Neuronal stem cell (in vitro differentiated cells): ENCODE data around the gene RASAL2.
A peak's percentile ranks its signal among the peaks of the same experiment; 100 is the strongest.

Experiments used
- DNase-seq: peaks from one replicate; pipeline ENCODE4 v3.0.0-alpha.2; 2013; ENCODE audit warnings: low spot score
- H2AFZ ChIP-seq: one replicate; pipeline ENCODE4 v1.6.1; 2013; ENCODE audit warnings: mild to moderate bottlenecking, low read length, inconsistent platforms
- H2AK5ac ChIP-seq: 2 replicates; pipeline ENCODE4 v1.6.1; 2013; ENCODE audit warnings: low read depth, mild to moderate bottlenecking, inconsistent platforms, low read length, moderate library complexity, mixed read lengths
- H2BK120ac ChIP-seq: 2 replicates; pipeline ENCODE4 v1.6.1; 2013; ENCODE audit warnings: low read depth, mild to moderate bottlenecking, inconsistent platforms, low read length, moderate library complexity, mixed read lengths
- H2BK12ac ChIP-seq: one replicate; pipeline ENCODE4 v1.6.1; 2013; ENCODE audit warnings: low read length, inconsistent platforms
- H2BK15ac ChIP-seq: 2 replicates; pipeline ENCODE4 v1.6.1; 2013; ENCODE audit warnings: mild to moderate bottlenecking, low read length, inconsistent platforms, mixed read lengths
- H2BK5ac ChIP-seq: one replicate; pipeline ENCODE4 v1.6.1; 2013; ENCODE audit warnings: inconsistent platforms, mild to moderate bottlenecking, low read length, moderate library complexity
- H3K14ac ChIP-seq: one replicate; pipeline ENCODE4 v1.6.1; 2013; ENCODE audit warnings: low read length, inconsistent platforms
- H3K18ac ChIP-seq: 2 replicates; pipeline ENCODE4 v1.6.1; 2013; ENCODE audit warnings: low read length, inconsistent platforms
- H3K23ac ChIP-seq: 2 replicates; pipeline ENCODE4 v1.6.1; 2013; ENCODE audit warnings: low read depth, mild to moderate bottlenecking, mixed read lengths, low read length, inconsistent platforms; ENCODE audit not compliant: poor library complexity
- H3K27ac ChIP-seq: replicated peaks from 3 replicates; pipeline ENCODE4 v1.5.1; 2013; ENCODE audit warnings: low read length, inconsistent platforms
- H3K27me3 ChIP-seq, 3 experiments: 2 replicates each; pipeline ENCODE4 v1.6.1; 2013; ENCODE audit warnings: low read length in 3 of 3, mild to moderate bottlenecking in 2 of 3, inconsistent platforms in 1 of 3, low read depth in 1 of 3, mixed read lengths in 1 of 3, moderate library complexity in 1 of 3; ENCODE audit not compliant: control insufficient read depth in 3 of 3, insufficient read depth in 3 of 3
- H3K36me3 ChIP-seq, 2 donors: replicated peaks in 1 of 2; 2 replicates each; pipeline ENCODE4 v1.6.1; 2013; ENCODE audit warnings: low read length in 2 of 2; ENCODE audit not compliant: control insufficient read depth in 2 of 2, insufficient read depth in 2 of 2
- H3K4ac ChIP-seq: 2 replicates; pipeline ENCODE4 v1.6.1; 2013; ENCODE audit warnings: inconsistent platforms, mild to moderate bottlenecking, low read length, moderate library complexity
- H3K4me1 ChIP-seq, 2 donors: 1 replicate in 1 of 2; 2 replicates in 1 of 2; pipeline ENCODE4 v1.6.1; 2013; ENCODE audit warnings: low read length in 2 of 2, low read depth in 1 of 2; ENCODE audit not compliant: control insufficient read depth in 2 of 2, insufficient read depth in 1 of 2
- H3K4me2 ChIP-seq: one replicate; pipeline ENCODE4 v1.6.1; 2013; ENCODE audit warnings: mild to moderate bottlenecking, low read length, inconsistent platforms; ENCODE audit not compliant: insufficient read depth, poor library complexity, severe bottlenecking
- H3K4me3 ChIP-seq, 2 donors: 2 replicates each; pipeline ENCODE4 v1.5.1; 2013; ENCODE audit warnings: low read length in 2 of 2, mild to moderate bottlenecking in 2 of 2, inconsistent platforms in 1 of 2, moderate library complexity in 1 of 2
- H3K79me1 ChIP-seq: one replicate; pipeline ENCODE4 v1.6.1; 2013; ENCODE audit warnings: low read depth, mild to moderate bottlenecking, inconsistent platforms, low read length, moderate library complexity
- H3K9ac ChIP-seq: one replicate; pipeline ENCODE4 v1.6.1; 2013; ENCODE audit warnings: mild to moderate bottlenecking, low read depth, low read length, inconsistent platforms; ENCODE audit not compliant: poor library complexity
- H3K9me3 ChIP-seq, 2 donors: replicated peaks in 1 of 2; 2 replicates each; pipeline versions ENCODE3 to v1.6.1; 2013; ENCODE audit warnings: low read length in 2 of 2, mild to moderate bottlenecking in 2 of 2, inconsistent platforms in 1 of 2, low read depth in 1 of 2, mixed read lengths in 1 of 2, moderate library complexity in 1 of 2; ENCODE audit not compliant: control insufficient read depth in 2 of 2, insufficient read depth in 1 of 2
- H4K8ac ChIP-seq: one replicate; pipeline ENCODE4 v1.6.1; 2013; ENCODE audit warnings: low read depth, mild to moderate bottlenecking, inconsistent platforms, low read length, moderate library complexity
- H4K91ac ChIP-seq: one replicate; pipeline ENCODE4 v1.6.1; 2013; ENCODE audit warnings: low read length, low read depth, mild to moderate bottlenecking, inconsistent platforms; ENCODE audit not compliant: poor library complexity
- WGBS, 2 donors: extraction: QIAGEN DNeasy Blood & Tissue Kit; methylation state at CpG; one replicate each; pipeline ENCODE4 v1.1.7; 2013; ENCODE audit warnings: missing lambda C conversion rate in 2 of 2, mixed read lengths in 1 of 2; ENCODE audit not compliant: insufficient read length in 2 of 2, insufficient replicate concordance in 1 of 2; ENCODE audit errors: extremely low coverage in 2 of 2; 5-methylcytosine and 5-hydroxymethylcytosine counted together

The RASAL2 gene

GRCh38 chr1:178155481-178156255 lies 61.8 kb downstream of the RASAL2 start:
- H3K4me2 ChIP-seq: no peak overlapping the region
- no peak for DNase-seq
- H3K27ac ChIP-seq: no peak overlapping the region
- no peak overlapping the region for H3K23ac ChIP-seq
- H3K9me3 ChIP-seq: peaks cover 0 to 3% of the 10 kb centered on the region in 2 donors
- no peak overlapping the region for H3K9ac ChIP-seq
- no peak overlapping the region for H2BK5ac ChIP-seq
- H4K8ac ChIP-seq: no peak overlapping the region
- no peak overlapping the region for H2BK12ac ChIP-seq
- H4K91ac ChIP-seq: no peak overlapping the region
- H3K4ac ChIP-seq: no peak overlapping the region
- H3K79me1 ChIP-seq: no peaks in the 10 kb centered on the region
- H2BK15ac ChIP-seq: no peak overlapping the region
- H3K14ac ChIP-seq: no peak overlapping the region
- peak overlapping the region; percentile 21 for H2AFZ ChIP-seq
- H2AK5ac ChIP-seq: no peak overlapping the region
- H3K4me3 ChIP-seq: no peak overlapping the region
- no CpG with 5 or more reads among the region's 6 CpGs for WGBS, 2 donors
- H3K4me1 ChIP-seq: peaks cover 0 to 5% of the 10 kb centered on the region in 2 donors
- H3K27me3 ChIP-seq: no peaks in the 10 kb centered on the region
- no peak overlapping the region for H3K18ac ChIP-seq
- no peak overlapping the region for H2BK120ac ChIP-seq
- H3K36me3 ChIP-seq: no peaks in the 10 kb centered on the region

DNA sequence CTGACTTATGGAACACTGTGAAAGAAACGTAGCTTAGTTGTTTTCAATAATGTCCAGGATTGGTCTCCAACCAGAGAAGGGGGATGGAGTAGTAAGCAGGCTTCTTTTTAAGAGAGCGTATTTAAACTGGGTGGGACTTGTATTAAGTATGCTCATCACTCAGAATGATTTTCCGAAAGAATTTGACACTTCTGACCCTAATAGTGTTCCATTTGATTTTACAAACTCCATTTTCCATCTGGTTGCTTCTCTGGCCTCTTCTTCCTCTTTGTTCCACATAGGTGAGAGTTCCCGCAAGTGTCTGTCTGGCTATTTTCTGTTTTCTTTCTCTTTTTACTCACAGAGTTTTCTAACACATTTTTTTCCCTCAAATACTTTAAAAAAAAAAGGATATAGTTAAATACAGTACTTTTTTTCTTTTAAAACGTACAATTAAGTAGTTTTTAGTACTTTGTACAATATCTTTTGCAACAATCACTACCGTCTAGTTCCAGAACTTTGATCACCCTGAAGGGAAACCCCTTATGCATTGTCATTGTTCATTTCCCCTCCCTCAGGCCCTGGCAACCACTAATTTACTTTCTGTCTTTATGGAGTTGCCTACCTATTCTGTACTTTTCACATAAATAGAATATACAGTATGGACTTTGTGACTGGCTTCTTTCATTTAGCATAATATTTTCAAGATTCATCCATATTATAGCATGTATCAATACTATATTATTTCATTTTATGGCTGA lies 67.0 kb downstream of the RASAL2 start:
- H3K18ac ChIP-seq: no peak overlapping the region
- no peak overlapping the region for H3K14ac ChIP-seq
- no peak overlapping the region for H2BK5ac ChIP-seq
- H2BK15ac ChIP-seq: no peak overlapping the region
- no peak overlapping the region for H3K4me2 ChIP-seq
- H3K9me3 ChIP-seq: no peaks in the 10 kb centered on the region
- H3K27me3 ChIP-seq: no peaks in the 10 kb centered on the region
- no peak overlapping the region for H3K9ac ChIP-seq
- no peaks in the 10 kb centered on the region for H3K36me3 ChIP-seq
- no peak overlapping the region for H4K8ac ChIP-seq
- no peak overlapping the region for H4K91ac ChIP-seq
- no CpG with 5 or more reads among the region's 6 CpGs for WGBS, 2 donors
- no peak overlapping the region for H2BK120ac ChIP-seq
- DNase-seq: no peak
- H2AK5ac ChIP-seq: no peak overlapping the region
- H2AFZ ChIP-seq: no peak overlapping the region
- H3K4me3 ChIP-seq: no peak overlapping the region
- H3K23ac ChIP-seq: no peak overlapping the region
- peaks cover 0 to 1% of the 10 kb centered on the region in 2 donors for H3K4me1 ChIP-seq
- H3K79me1 ChIP-seq: no peaks in the 10 kb centered on the region
- H3K27ac ChIP-seq: no peak overlapping the region
- no peak overlapping the region for H3K4ac ChIP-seq
- H2BK12ac ChIP-seq: no peak overlapping the region

DNA sequence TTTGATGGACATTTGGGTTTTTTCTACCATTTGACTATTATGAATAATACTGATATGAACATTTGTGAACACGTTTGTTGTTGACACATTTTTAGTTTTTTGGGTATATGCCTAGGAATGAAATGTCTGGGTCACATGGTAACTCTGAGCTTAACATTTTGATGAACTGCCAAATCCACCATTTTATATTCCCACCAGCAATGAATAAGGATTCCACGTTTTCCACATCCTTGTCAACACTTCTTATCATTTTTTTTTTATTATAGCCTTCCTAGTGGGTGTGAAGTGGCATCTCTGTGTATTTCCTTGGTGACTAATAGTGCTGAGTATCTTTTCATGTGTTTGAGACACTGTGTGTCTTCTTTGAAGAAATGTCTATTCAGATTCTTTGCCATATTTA lies 67.6 kb downstream of the RASAL2 start:
- H3K18ac ChIP-seq: no peak overlapping the region
- H3K4me3 ChIP-seq: no peak overlapping the region
- no peak overlapping the region for H2AFZ ChIP-seq
- H2BK5ac ChIP-seq: no peak overlapping the region
- no peak overlapping the region for H4K8ac ChIP-seq
- H3K27me3 ChIP-seq: no peaks in the 10 kb centered on the region
- H4K91ac ChIP-seq: no peak overlapping the region
- no peak for DNase-seq
- no peak overlapping the region for H2BK15ac ChIP-seq
- no peak overlapping the region for H3K9ac ChIP-seq
- H3K23ac ChIP-seq: no peak overlapping the region
- no peak overlapping the region for H3K4me2 ChIP-seq
- no peak overlapping the region for H2AK5ac ChIP-seq
- H3K79me1 ChIP-seq: no peaks in the 10 kb centered on the region
- no peaks in the 10 kb centered on the region for H3K36me3 ChIP-seq
- no peak overlapping the region for H3K27ac ChIP-seq
- H2BK12ac ChIP-seq: no peak overlapping the region
- H3K4ac ChIP-seq: no peak overlapping the region
- no peak overlapping the region for H2BK120ac ChIP-seq
- H3K9me3 ChIP-seq: no peaks in the 10 kb centered on the region
- no CpG with 5 or more reads among the region's 2 CpGs for WGBS, 2 donors
- H3K4me1 ChIP-seq: no peaks in the 10 kb centered on the region
- no peak overlapping the region for H3K14ac ChIP-seq

DNA sequence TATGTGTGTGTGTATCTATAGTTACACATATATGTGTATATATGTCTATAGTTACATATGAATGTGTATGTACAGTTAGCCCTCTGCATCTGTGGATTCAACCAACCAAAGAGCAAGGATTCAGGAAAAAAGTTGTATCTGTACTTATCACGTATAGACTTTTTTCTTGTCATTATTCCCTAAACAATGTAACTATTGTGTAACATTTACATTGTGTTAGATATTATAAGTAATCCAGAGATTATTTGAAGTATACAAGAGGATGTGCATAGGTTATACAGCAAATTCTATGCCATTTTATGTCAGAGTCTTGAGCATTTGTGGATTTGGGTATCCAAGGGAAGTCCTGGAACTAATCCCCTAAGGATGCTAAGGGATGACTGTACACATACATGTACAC lies 71.3 kb downstream of the RASAL2 start:
- Histone ChIP-seq H3K27me3 (no peaks in the 10 kb centered on the region), H2BK120ac (no peak overlapping the region), H3K9ac (no peak overlapping the region), H3K23ac (no peak overlapping the region), H3K36me3 (peaks cover 0 to 1% of the 10 kb centered on the region in 2 donors), H3K4ac (no peak overlapping the region), H4K91ac (no peak overlapping the region), H3K18ac (no peak overlapping the region), H3K27ac (no peak overlapping the region), H3K4me1 (peaks cover 3 to 7% of the 10 kb centered on the region in 2 donors), H2BK12ac (no peak overlapping the region), H3K14ac (no peak overlapping the region), H2AK5ac (no peak overlapping the region), H3K4me2 (no peak overlapping the region), H2AFZ (no peak overlapping the region), H3K79me1 (no peaks in the 10 kb centered on the region), H2BK5ac (no peak overlapping the region), H2BK15ac (no peak overlapping the region), H3K9me3 (no peaks in the 10 kb centered on the region), H3K4me3 (no peak overlapping the region), H4K8ac (no peak overlapping the region)
- WGBS, 2 donors: no CpG with 5 or more reads among the region's 1 CpG
- DNase-seq: no peak
